HCT116 (cell line): ENCODE results near the gene ADGRL3. TPM values are rescaled to one million over a fixed set of nuclear protein-coding genes. Genes with fewer than 3 reads are reported as not detected.

Source experiments
- ATAC-seq: fragments of 200-7000 bp; cut with Tn5 transposase; 2 replicates; pipeline ENCODE4 v1.9.1; 2020; ENCODE audit warnings: mild to moderate bottlenecking, moderate library complexity
- BruUV-seq: library from RNA; stranded (reverse); fragments of 400-500 nt; replicated peaks from 2 replicates; lab custom pipeline; 2021; lab: Mats Ljungman, UMichigan
- CTCF ChIA-PET: fragments of 300-600 bp; sonication (Branson Sonifier 250); formaldehyde crosslinking; loops from one replicate; lab custom pipeline; 2021; ENCODE audit warnings: antibody characterized with exemption; lab: Charles Lee
- POLR2A ChIA-PET: fragments of 300-600, 350-600 bp; sonication (Branson Sonifier 250); formaldehyde crosslinking; loops from one replicate; lab custom pipeline; 2021; ENCODE audit warnings: antibody characterized with exemption; lab: Charles Lee
- RAD21 ChIA-PET, 2 experiments: fragments of 300-600 bp; sonication (Branson Sonifier 250); formaldehyde crosslinking; loops; one replicate each; lab custom pipeline; 2023; ENCODE audit warnings: low total read pairs in 2 of 2; ENCODE audit not compliant: uncharacterized antibody in 2 of 2, unreplicated experiment in 2 of 2, low non-redundant PET in 1 of 2; lab: Charles Lee
- DNase-seq: peaks from one replicate; pipeline ENCODE4 v3.0.0-alpha.2; 2010; ENCODE audit warnings: low read depth, low spot score
- H2AFZ ChIP-seq: fragments of 200-600 bp; shearing (Covaris generic), sonication (generic); 2 replicates; pipeline ENCODE4 v1.6.1; 2017; ENCODE audit warnings: low read depth, mixed run types, mixed read lengths, antibody characterized with exemption, low read length; ENCODE audit not compliant: poor library complexity, severe bottlenecking
- H3K27ac ChIP-seq: 2 replicates; pipeline ENCODE4 v1.5.1; 2012; ENCODE audit warnings: low read depth, low read length
- H3K27me3 ChIP-seq: fragments of 200-600 bp; sonication (generic); 2 replicates; pipeline ENCODE4 v1.6.1; 2016; ENCODE audit warnings: mixed run types, low read length, mixed read lengths; ENCODE audit not compliant: insufficient read depth
- H3K36me3 ChIP-seq, 2 experiments: fragments of 200-500 bp in 1 of 2; fragments of 200-600 bp in 1 of 2; sonication (Bioruptor generic) in 1 of 2; sonication (generic) in 1 of 2; 2 replicates each; pipeline versions ENCODE4 v1.5.1 to v1.6.1; 2014 to 2016; ENCODE audit warnings: low read length in 2 of 2, inconsistent platforms in 1 of 2, mixed read lengths in 1 of 2, mixed run types in 1 of 2; ENCODE audit not compliant: insufficient read depth in 2 of 2, control insufficient read depth in 1 of 2
- H3K4me1 ChIP-seq, 2 experiments: fragments of 200-600 bp in 1 of 2; sonication (generic) in 1 of 2; 2 replicates each; pipeline versions ENCODE4 v1.5.1 to v1.6.1; 2012 to 2017; ENCODE audit warnings: low read length in 2 of 2, inconsistent platforms in 1 of 2, mild to moderate bottlenecking in 1 of 2, mixed read lengths in 1 of 2, mixed run types in 1 of 2, moderate library complexity in 1 of 2; ENCODE audit not compliant: insufficient read depth in 2 of 2, control insufficient read depth in 1 of 2
- H3K4me2 ChIP-seq: fragments of 200-600 bp; sonication (generic); 2 replicates; pipeline ENCODE4 v1.6.1; 2017; ENCODE audit warnings: mixed run types, low read length, mixed read lengths
- H3K4me3 ChIP-seq, 2 experiments: fragments of 200-600 bp in 1 of 2; sonication (generic) in 1 of 2; replicated peaks in 1 of 2; 2 replicates each; pipeline ENCODE4 v1.5.1; 2011 to 2016; ENCODE audit warnings: low read length in 2 of 2, control low read depth in 1 of 2, low read depth in 1 of 2, mild to moderate bottlenecking in 1 of 2, mixed read lengths in 1 of 2, mixed run types in 1 of 2
- H3K79me2 ChIP-seq: fragments of 200-600 bp; sonication (generic); 2 replicates; pipeline ENCODE4 v1.6.1; 2017; ENCODE audit warnings: mild to moderate bottlenecking, mixed run types, low read length, moderate library complexity, mixed read lengths; ENCODE audit not compliant: insufficient read depth
- H3K9ac ChIP-seq: fragments of 200-600 bp; sonication (generic); 2 replicates; pipeline ENCODE4 v1.6.1; 2016; ENCODE audit warnings: low read length, mixed read lengths
- H3K9me2 ChIP-seq: fragments of 200-600 bp; sonication (generic), shearing (Covaris generic); 2 replicates; pipeline ENCODE4 v1.6.1; 2017; ENCODE audit warnings: mixed run types, mild to moderate bottlenecking, moderate library complexity; ENCODE audit not compliant: insufficient read depth
- H3K9me3 ChIP-seq, 2 experiments: fragments of 200-500 bp in 1 of 2; fragments of 200-600 bp in 1 of 2; sonication (Bioruptor generic) in 1 of 2; sonication (generic) in 1 of 2; 2 replicates each; pipeline ENCODE4 v1.6.1; 2014 to 2017; ENCODE audit warnings: low read length in 2 of 2, mixed read lengths in 2 of 2, inconsistent platforms in 1 of 2, low read depth in 1 of 2, mild to moderate bottlenecking in 1 of 2, mixed run types in 1 of 2, moderate library complexity in 1 of 2; ENCODE audit not compliant: control insufficient read depth in 1 of 2, insufficient read depth in 1 of 2
- H4K20me1 ChIP-seq: fragments of 200-600 bp; sonication (generic), shearing (Covaris generic); 2 replicates; pipeline ENCODE4 v1.6.1; 2017; ENCODE audit warnings: mixed run types, mild to moderate bottlenecking, moderate library complexity; ENCODE audit not compliant: insufficient read depth
- CBX3 ChIP-seq: IDR thresholded peaks from 2 replicates; pipeline ENCODE4 v1.6.1; 2012; ENCODE audit warnings: low read depth
- EGR1 ChIP-seq: IDR thresholded peaks from 2 replicates; pipeline ENCODE4 v1.6.1; 2012; ENCODE audit warnings: low read depth
- ELF1 ChIP-seq: IDR thresholded peaks from 2 replicates; pipeline ENCODE4 v1.6.1; 2012; ENCODE audit warnings: low read depth, borderline replicate concordance
- EZH2 ChIP-seq: fragments of 200-600 bp; sonication (generic); IDR thresholded peaks from 2 replicates; pipeline ENCODE4 v1.6.1; 2017; ENCODE audit warnings: antibody characterized with exemption, mixed run types
- EZH2phosphoT487 ChIP-seq: fragments of 200-600 bp; IDR thresholded peaks from 2 replicates; pipeline ENCODE4 v1.6.1; 2018; ENCODE audit warnings: antibody characterized with exemption, borderline replicate concordance
- JUND ChIP-seq: IDR thresholded peaks from 2 replicates; pipeline ENCODE4 v1.6.1; 2012
- POLR2A ChIP-seq: IDR thresholded peaks from 2 replicates; pipeline ENCODE4 v1.7.0; 2011; ENCODE audit warnings: borderline replicate concordance; ENCODE audit not compliant: insufficient read depth, insufficient read length; ENCODE audit errors: extremely low read depth
- SP1 ChIP-seq: IDR thresholded peaks from 2 replicates; pipeline ENCODE4 v1.6.1; 2012; ENCODE audit warnings: low read depth
- SRF ChIP-seq: IDR thresholded peaks from 2 replicates; pipeline ENCODE4 v1.6.1; 2012; ENCODE audit warnings: low read depth
- TCF7L2 ChIP-seq: IDR thresholded peaks from 2 replicates; pipeline ENCODE4 v1.7.0; 2011; ENCODE audit warnings: borderline replicate concordance, inconsistent platforms; ENCODE audit not compliant: insufficient read depth, insufficient read length; ENCODE audit errors: extremely low read depth
- ZFX ChIP-seq: fragments of 450-650 bp; IDR thresholded peaks from 2 replicates; pipeline ENCODE4 v1.6.1; 2017
- ZNF274 ChIP-seq: fragments of 200-500 bp; sonication (Bioruptor generic); IDR thresholded peaks from 2 replicates; pipeline ENCODE4 v1.6.1; 2014; ENCODE audit warnings: mild to moderate bottlenecking, low read depth, low read length, inconsistent platforms
- intact Hi-C: fragments of 100-400 bp; cut with micrococcal nuclease; formaldehyde crosslinking; loops from 2 replicates; pipeline ENCODE4 v1.10.0; 2022
- total RNA-seq: library from RNA; stranded (reverse); gene quantifications from one replicate; pipeline ENCODE4 v1.2.1, GENCODE V29; 2021; ENCODE audit not compliant: unreplicated experiment
- TF ChIP-seq, protein P1 (sequence below): IDR thresholded peaks from 2 replicates; pipeline ENCODE4 v1.6.1; 2012
- TF ChIP-seq, protein P2 (sequence below), 3 experiments: fragments of 200-600 bp in 1 of 3; sonication (generic) in 1 of 3; IDR thresholded peaks in 2 of 3; conservative IDR thresholded peaks in 1 of 3; 2 replicates each; pipeline ENCODE4 v1.5.1; 2012 to 2017; ENCODE audit warnings: low read depth in 2 of 3, low read length in 2 of 3, antibody characterized with exemption in 1 of 3, borderline replicate concordance in 1 of 3, control low read depth in 1 of 3, mild to moderate bottlenecking in 1 of 3, mixed read lengths in 1 of 3, mixed run types in 1 of 3, moderate library complexity in 1 of 3; ENCODE audit not compliant: insufficient read depth in 1 of 3

ADGRL3 gene
- total RNA-seq, 1 experiment from 2014 or later = not detected

DNA sequence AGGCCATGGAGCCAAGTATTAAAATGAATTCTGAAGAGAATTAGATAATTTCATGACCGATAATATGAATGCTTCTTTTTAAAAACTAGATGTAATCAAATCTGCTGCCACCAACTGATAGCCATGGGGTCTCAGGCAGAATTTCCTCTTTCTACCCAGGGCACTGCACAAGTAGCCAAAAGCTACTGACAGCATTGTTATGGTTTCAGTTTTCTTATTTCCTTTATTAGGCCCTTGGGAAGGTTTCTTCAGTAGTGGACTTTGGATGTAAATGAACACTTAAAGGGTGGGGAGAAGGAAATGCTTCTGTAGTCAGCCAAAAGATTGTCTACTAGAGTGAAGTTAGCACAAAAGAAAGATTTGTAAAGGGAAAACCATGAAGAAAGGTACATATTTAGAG, 686.0 kb downstream of the ADGRL3 start:
- Histone ChIP-seq H3K27ac (no peak overlapping the region), H3K9me3 (peaks cover 0 to 21% of the 10 kb centered on the region in 2 experiments; a peak in 2 of 4 replicates), H3K79me2 (no peaks in the 10 kb centered on the region), H3K4me1 (no peaks in the 10 kb centered on the region), H3K9me2 (no peaks in the 10 kb centered on the region), H2AFZ (no peak overlapping the region), H3K36me3 (no peaks in the 10 kb centered on the region), H4K20me1 (no peaks in the 10 kb centered on the region), H3K27me3 (no peaks in the 10 kb centered on the region), H3K4me2 (no peak overlapping the region), H3K9ac (no peak overlapping the region), H3K4me3 (no peak overlapping the region)
- intact Hi-C loops = no loop called here
- TF ChIP-seq CBX3 (no peak), ELF1 (no peak), SP1 (no peak), EZH2phosphoT487 (no peak), EZH2 (no peak), ZFX (no peak), SRF (no peak), ZNF274 (no peak), JUND (no peak), POLR2A (no peak), EGR1 (no peak), TCF7L2 (no peak)
- TF ChIP-seq, protein P1, sequence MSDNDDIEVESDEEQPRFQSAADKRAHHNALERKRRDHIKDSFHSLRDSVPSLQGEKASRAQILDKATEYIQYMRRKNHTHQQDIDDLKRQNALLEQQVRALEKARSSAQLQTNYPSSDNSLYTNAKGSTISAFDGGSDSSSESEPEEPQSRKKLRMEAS = no peak
- TF ChIP-seq, protein P2, sequence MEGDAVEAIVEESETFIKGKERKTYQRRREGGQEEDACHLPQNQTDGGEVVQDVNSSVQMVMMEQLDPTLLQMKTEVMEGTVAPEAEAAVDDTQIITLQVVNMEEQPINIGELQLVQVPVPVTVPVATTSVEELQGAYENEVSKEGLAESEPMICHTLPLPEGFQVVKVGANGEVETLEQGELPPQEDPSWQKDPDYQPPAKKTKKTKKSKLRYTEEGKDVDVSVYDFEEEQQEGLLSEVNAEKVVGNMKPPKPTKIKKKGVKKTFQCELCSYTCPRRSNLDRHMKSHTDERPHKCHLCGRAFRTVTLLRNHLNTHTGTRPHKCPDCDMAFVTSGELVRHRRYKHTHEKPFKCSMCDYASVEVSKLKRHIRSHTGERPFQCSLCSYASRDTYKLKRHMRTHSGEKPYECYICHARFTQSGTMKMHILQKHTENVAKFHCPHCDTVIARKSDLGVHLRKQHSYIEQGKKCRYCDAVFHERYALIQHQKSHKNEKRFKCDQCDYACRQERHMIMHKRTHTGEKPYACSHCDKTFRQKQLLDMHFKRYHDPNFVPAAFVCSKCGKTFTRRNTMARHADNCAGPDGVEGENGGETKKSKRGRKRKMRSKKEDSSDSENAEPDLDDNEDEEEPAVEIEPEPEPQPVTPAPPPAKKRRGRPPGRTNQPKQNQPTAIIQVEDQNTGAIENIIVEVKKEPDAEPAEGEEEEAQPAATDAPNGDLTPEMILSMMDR (IDR thresholded peaks at IDR 0.05 in 2 of 3, conservative IDR thresholded peaks at IDR 0.05 in 1 of 3; ENCODE audit: borderline replicate concordance in 1 of 3, insufficient read depth in 1 of 3, low read depth in 2 of 3, low read length in 2 of 3) = no peak
- RAD21 ChIA-PET = no interaction called here
- BruUV-seq = no TSS peak
- CTCF ChIA-PET = no interaction called here
- POLR2A ChIA-PET = no interaction called here
- DNase-seq = no peak
- ATAC-seq = no peak
